ENCODE measurements around the gene APOLD1.
"Not testable (repeated sequence)": the region's sequence is repeated elsewhere in the genome, so short reads cannot be mapped to it uniquely, and the experiment has no call there.

The APOLD1 gene

DNA sequence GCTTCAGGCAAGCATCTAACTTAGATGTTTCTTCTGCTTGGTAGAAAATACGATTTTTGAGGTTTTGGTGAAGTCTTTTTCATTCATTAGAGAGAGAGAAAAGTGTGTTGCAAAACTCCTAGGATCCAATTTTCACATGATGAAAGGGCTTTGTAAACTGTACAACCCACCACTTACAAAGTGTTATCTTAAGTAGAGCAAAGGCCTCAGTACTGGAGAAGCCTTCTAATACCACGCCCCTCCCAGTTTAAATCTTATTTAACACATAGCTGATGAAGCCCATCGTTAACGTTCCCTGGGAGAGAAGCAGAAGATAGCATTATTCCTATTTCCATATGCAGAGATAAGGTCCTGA lies 869 bp downstream of the APOLD1 start:
- H3K4me3 ChIP-seq (ENCODE audit: low read depth, low read length) = peak overlapping the region; percentile 6

DNA sequence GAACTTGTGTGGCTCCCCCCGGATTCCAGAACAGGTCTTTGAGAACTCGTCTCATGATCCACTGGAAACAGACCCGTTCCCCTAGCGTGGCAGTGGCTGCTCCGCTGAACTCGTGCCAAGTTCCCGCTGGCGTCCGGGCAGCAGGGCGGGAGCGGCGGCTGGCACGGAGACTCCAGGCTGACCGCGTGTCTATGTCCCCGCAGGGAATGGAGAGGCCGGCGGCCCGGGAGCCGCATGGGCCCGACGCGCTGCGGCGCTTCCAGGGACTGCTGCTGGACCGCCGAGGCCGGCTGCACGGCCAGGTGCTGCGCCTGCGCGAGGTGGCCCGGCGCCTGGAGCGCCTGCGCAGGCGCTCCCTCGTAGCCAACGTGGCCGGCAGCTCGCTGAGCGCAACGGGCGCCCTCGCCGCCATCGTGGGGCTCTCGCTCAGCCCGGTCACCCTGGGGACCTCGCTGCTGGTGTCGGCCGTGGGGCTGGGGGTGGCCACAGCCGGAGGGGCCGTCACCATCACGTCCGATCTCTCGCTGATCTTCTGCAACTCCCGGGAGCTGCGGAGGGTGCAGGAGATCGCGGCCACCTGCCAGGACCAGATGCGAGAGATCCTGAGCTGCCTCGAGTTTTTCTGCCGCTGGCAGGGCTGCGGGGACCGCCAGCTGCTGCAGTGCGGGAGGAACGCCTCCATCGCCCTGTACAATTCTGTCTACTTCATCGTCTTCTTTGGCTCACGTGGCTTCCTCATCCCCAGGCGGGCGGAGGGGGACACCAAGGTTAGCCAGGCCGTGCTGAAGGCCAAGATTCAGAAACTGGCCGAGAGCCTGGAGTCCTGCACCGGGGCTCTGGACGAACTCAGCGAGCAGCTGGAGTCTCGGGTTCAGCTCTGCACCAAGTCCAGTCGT lies 1.5 kb downstream of the APOLD1 start:
- H3K4me3 ChIP-seq (ENCODE audit: low read depth, low read length) = peak overlapping the region; percentile 45

DNA sequence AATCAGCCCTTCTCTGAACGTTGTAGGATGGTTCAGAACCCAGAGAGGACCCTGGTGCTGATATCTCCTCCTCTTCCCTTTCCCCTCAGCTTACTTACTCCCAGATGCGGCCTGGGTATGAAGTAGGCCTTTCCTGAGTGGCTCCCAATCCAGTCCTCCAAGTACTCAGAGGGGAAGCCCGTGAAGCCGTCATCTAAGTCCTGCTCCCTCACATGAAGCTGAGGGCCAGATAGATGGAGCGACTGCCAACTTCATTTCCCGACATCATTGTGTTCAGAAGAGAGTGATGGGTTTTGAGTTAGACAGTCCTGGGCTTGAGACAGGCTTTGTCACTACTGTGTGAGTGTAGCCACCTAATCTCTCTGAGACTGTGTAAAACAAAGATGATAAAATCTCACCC lies 2.7 kb downstream of the APOLD1 start:
- H3K4me3 ChIP-seq (ENCODE audit: low read depth, low read length) = no peak overlapping the region

DNA sequence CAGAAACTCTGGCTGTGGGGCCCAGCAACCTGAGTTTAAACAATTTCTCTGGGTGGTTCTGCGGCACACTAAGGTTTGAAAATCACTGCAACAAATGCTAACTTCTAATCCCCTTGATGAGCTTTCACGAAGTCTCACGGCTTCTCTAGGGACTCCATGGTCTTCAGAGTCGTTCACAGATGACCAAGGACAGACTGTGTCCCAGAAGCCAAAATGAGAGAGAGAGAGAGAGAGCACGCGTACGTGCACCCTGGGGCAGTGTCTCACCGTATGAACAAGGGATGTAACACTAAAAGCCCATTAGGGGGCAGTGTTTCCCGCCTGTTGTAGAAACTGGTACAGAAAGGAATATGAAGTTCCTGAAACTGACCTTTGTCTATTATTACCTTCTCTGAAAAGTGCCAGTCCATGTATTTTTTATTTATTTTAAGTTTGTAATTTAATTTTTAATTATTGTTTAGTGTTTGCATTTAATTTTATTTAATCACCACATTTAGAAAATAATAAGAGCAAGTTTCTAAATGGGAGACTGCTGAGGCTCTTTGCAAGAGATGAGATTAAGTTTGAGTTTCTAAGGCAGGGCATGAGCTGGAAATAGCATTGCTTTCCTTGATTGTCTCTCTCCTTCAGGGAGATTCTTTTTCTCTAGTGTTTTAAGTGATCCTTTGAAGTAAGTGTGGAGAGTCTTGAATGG lies 3.4 kb downstream of the APOLD1 start:
- no peak overlapping the region for H3K4me3 ChIP-seq (ENCODE audit: low read depth, low read length)

DNA sequence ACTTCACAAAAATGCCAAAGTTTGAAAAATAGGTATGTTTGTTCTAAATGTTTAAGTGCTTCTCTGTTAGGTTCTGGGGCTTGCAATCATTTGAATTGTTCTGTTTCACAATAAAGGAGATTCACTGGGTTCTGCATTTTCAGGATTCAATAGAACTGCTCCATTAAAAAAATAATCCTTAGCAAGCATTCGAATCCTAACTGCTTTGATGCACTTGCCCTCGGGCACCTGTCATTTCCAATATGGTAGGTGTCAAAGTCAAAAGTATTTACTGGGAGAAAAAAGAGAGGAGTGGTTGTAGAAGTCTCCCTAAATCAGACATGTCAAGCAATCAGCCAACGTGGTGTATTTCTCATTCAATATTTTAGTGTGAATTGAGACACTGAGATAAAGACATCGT lies 5.5 kb downstream of the APOLD1 start:
- no peak overlapping the region for H3K4me3 ChIP-seq (ENCODE audit: low read depth, low read length)

DNA sequence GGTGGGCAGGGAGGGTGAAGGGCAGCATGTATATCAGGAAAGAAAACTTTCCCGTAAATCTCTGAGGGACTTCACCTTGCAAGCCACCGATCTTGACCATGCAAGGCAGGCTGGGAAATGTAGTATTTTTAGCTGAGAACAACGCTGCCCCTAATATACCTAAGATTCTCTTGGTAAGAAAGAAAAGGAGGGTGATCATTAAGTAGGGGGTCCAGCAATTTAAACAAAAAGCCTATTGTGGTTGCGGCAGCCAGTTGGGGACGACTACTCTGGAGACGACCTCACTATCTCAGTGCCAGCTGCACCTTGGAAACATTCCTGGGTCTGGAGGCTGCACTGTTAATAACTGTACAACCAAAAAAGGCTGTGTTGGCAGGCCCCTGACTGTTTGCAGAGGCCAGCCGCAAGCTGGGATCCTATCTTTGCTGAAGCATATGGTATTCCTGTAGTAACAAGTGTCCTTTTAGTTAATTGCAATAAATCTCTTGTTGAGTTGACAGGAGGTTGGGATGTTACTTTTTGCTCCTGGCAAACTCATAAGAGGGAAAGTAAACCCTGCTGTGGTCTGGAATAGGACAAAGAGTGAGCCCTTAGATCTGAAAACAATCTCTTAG lies 6.4 kb downstream of the APOLD1 start:
- H3K4me3 ChIP-seq (ENCODE audit: low read depth, low read length) = no peak overlapping the region

DNA sequence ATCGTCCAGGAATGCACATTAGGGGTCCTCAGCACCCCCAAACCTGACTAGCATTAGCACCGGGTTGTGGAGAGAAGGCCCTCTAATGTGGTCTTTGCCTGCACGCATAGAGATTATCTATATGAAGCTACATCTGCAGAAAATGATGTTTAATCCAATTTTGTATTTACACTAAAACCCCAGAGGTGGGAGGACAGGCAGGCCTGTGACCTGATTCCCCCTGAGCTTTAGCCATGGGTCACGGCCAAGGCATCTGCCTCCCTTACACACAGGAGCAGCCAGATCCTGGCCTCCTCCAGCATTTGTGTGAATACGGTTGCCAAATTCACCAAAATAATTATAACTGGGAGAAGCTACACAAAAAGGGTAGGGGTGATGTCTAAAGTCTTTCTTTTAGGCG lies 7.0 kb downstream of the APOLD1 start:
- H3K4me3 ChIP-seq (ENCODE audit: low read depth, low read length) = no peak overlapping the region

DNA sequence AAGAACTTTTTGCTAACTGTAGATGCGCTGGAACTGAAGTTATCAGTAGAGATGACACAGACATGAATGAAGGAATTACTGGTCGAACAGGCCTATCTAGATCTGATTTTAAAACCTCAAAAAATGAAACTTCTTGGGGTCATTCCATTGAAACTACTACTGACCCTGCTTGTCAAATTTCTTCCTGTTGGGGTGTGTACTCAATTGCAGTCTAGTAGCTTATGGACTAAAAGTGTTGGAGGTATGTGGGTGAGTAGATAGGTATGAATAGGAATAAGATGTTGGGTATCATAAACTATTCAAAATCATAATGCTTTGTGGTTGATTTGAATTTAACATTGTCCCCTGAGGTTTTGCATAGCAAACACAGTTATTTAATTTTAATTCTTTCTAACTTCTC lies 9.2 kb downstream of the APOLD1 start:
- no peak overlapping the region for H3K4me3 ChIP-seq (ENCODE audit: low read depth, low read length)

DNA sequence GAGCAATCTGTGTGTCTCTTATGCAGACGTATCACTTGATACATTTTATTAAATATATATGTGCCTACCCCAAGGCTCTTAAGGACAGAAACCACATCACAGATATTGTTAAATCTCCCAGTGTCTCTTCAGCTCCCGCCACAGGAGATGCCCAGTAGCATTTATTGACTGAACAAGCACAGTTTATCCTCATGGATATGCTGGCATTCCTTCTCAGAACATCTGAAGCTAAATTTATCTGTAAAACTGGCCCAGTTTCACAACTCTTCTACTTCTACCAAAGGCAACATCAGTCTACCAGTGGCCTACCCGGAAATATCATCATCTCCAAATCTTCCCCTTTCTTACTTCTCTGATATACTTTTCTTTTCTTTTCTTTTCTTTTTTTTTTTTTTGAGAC lies 10.7 kb downstream of the APOLD1 start:
- H3K4me3 ChIP-seq (ENCODE audit: low read depth, low read length) = no peak overlapping the region

DNA sequence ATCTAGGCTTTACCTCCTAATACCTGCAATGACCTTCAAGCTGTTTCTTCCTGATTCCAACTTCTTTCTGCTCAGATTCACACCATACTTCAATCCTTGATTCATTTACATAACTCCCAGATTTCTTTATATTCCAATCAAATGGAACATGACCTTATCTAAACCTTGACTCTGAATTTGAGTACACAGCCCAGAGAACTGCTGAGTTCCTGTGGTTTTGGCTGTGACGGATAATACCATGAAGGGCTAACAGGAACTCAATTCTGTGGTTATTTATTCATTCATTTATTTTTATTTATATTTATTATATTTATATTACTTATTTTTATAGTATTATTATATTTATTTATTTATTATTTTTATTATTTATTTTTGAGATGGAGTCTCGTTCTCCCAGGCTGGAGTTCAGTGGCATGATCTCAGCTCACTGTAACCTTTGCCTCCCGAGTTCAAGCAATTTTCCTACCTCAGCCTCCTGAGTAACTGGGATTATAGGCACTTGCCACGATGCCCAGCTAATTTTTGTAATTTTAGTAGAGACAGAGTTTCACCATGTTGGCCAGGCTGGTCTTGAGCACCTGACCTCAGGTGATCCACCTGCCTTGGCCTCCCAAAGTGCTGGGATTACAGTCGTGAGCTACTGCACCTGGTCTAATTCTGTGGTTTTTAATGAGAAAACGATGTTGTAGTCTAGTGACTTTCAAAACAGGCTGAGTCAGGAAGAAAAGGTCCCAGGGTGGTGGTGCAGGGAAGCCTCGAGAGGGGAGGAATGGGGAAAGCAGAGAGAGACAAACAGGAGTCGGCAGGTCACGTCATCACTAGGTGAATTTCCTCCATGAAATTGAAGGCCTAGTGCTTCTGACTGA lies 11.7 kb downstream of the APOLD1 start:
- no peak overlapping the region for H3K4me3 ChIP-seq (ENCODE audit: low read depth, low read length)

DNA sequence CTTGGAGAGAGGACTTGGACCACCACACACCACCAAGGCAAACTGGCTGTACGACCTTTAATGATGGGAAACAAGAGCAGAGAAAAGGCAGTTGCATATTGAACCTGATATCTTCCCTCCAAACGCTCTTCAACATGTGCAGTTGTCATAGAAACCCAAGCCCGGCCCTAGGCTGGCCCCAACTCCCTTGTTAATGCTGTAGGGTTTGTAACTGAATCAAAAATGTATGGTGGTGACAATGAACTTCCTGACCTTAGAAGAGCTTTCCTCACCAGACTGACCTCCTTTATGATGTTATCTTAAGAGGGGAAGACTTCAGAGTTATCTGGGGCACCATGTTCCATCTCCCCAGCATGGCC lies 12.3 kb downstream of the APOLD1 start:
- H3K4me3 ChIP-seq (ENCODE audit: low read depth, low read length) = no peak overlapping the region

DNA sequence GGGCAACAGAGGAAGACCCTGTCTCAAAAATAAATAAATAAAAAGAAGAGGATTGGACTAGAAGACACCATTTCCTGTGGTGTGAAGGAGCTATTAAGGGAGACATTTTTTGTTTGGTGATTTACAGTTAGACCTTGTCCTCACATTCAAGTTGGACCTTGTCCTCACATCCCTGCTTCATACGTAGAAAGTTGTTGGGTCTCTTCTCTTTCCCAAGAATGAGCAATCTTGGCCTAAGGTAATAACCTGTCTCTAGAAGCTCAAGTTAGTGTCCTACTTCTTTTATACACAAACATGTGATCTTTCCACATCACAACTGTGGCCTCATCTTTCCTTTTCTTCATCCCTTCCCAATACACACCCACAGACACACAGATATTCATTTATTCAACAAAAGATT lies 13.0 kb downstream of the APOLD1 start:
- no peak overlapping the region for H3K4me3 ChIP-seq (ENCODE audit: low read depth, low read length)

DNA sequence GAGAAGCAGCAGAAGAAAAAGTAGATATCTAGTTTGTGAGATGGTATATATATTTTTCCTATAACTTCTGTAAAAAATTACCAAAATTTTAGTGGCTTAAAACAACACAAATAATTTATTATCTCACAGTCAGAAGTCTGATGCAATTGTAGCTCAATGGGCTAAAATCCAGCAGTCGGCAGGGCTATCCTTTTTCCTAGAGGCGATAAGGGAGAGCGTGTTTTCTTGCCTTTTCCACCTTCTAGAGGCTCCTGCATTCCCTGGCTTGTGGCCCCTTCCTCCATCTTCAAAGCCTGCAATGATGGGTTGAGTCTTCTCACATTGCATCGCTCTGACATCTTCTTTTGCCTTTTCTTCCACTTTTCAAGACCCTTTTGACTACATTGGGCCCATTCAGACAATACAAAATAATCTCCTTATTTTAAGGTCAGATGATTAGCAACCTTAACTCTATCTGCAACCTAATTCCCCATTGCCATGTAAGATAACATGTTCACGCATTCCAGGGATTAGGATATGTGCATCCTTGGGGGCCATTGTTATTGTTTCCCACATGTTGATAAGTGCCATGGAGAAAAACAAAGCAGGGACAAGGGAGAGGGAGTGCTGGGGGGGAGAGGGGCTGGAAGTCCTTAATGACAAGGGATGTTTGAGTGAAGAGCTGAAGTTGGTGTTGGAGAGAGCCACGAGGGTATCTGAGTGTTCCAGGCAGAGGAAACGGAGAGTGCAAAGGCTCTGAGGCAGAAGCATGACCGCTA lies 13.9 kb downstream of the APOLD1 start:
- no peak overlapping the region for H3K4me3 ChIP-seq (ENCODE audit: low read depth, low read length)

DNA sequence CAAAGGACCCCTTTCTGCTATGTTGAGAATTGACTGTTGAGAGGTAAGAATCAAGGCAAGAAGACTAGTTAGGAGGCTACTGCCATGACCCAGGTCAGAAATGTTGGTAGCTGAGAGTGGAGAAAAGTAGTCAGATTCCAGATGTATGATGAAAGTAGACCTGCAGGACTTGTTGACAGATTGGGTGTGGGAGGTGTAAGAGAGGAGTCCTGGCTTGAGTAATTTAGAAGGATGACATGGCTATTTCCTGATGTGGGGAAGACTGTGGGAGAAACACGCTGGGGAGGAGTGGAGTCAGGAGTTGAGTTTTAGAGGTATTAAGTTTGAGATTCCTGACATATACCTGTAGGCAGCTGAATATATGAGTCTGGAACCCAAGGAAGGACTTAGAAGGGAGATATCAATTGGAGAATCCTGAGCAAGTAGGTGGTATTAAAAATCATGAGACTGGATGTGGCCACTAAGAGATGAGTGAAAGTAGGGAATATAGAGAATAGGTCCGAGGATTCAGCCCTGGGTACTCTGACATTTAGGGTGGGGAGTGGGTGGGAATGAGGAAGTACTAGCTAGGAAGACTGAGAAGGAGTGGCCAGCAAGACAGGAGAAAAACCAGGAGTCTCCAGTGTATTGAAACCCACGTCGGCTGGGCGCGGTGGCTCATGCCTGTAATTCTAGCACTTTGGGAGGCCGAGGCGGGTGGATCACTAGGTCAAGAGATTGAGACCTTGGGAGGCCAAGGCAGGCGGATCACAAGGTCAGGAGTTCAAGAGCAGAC lies 15.1 kb downstream of the APOLD1 start:
- H3K4me3 ChIP-seq (ENCODE audit: low read depth, low read length) = no peak overlapping the region

DNA sequence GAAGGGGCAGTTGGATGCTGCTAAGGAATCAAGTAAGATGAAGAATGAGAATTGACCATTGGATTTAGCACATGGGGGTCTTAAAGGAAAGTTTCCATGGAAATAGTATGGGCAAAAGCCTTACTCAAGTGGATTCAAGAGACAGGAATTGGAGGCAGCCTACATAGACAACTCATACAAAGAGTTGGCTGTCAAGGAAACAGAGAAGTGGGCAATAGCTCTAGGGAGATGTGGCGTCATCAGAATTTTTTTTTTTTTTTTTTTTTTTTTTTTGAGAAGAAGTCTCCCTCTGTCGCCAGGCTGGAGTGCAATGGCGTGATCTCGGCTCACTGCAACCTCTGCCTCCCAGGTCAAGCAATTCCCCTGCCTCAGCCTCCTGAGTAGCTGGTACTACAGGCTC lies 16.2 kb downstream of the APOLD1 start:
- not testable (repeated sequence) for H3K4me3 ChIP-seq (ENCODE audit: low read depth, low read length)

DNA sequence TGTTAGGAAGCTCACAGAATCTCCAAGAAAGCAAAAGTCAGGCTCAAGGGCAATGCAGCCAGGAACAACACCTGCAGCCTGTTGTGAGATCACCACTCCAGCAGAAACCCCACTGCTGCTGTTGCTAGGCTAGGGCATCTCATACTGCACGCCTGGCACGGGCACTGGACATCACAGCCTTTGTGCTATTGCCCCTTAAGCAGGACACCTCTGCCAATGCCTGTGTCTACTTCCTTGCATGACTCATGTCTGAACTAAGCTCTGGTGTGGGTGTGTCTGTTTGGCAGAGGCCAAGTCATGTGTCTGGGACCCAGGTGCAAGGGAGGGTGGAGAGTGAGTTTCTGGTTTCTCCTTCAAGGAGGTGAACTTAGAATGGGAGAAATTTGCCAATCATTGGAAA lies 17.7 kb downstream of the APOLD1 start:
- no peak overlapping the region for H3K4me3 ChIP-seq (ENCODE audit: low read depth, low read length)

DNA sequence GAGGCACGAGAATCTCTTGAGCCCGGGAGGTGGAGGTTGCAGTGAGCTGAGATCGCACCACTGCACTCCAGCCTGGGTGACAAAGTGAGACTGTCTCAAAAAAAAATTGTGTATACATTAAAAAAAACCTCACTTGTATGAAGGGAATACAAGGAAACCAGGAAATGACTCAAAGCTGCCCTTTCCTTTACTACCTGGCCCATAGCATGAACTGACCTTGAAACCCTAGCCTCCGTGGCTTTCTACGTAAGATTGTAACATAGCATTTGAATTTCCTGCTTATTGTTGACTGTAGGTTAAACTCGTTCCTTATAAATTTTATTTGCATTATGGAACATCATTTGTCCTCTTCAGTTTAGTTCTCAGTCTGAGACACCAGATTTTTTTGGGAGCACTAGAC lies 18.6 kb downstream of the APOLD1 start:
- H3K4me3 ChIP-seq (ENCODE audit: low read depth, low read length) = no peak overlapping the region

DNA sequence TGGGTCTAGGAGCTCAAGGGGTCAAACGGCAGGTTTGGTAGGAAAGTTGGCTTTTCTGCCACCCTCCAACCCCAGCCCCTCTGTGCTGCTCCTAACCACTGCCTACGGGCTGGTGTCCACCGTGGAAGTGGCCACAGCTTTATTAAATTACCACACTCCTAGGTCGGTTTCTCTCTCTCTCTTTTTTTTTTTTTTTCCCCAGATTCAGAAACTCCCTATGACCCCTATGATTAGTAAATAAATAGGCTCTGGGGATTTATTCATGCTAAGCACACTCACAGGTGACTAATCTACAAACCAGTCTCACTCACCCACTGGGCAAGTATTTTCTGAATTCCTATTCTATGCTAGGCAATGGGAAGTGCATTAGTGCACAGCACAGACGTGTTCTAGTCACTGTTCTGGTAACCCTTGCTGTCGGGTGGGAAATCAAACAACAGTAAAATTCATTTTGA lies 19.0 kb downstream of the APOLD1 start:
- no peak overlapping the region for H3K4me3 ChIP-seq (ENCODE audit: low read depth, low read length)

DNA sequence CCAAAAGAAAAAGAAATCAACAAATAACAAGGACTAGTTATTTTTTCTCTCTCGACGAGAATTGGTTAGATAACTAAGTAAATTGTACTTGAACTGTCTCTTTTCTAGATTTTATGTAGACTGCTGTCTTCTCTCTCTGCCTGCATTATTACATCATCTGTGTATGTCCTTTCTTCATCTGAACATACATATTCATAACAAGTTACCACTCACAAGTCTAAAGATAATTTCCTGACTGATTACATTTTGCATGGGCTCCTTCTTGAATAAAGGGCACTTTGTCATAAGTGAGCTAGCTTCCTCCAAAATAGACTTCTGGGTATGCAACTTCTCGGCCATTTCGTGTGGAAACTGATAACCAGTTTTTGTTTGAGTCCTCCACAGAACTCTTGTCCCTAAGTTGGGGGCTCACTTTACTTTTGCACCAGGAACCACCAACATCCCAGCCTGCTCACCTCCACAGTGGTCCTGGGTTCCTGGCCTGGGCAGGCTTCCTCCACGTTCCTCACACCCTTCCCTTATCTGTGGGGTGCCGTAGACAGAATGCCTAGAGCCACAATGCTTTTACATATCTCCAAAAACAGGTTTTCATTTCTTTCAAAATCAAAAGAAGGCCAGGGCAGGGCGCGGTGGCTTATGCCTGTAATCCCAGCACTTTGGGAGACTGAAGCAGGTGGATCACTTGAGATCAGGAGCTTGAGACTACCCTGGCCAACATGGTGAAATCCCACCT lies 21.5 kb downstream of the APOLD1 start:
- H3K4me3 ChIP-seq (ENCODE audit: low read depth, low read length) = no peak overlapping the region
